A549 (cell line): Measurements from ENCODE around the gene CCL19.

Source experiments
- CHD2 ChIP-seq: fragments of 150-350 bp; IDR thresholded peaks from 2 replicates; pipeline ENCODE4 v1.6.1; 2014; ENCODE audit warnings: low read length; ENCODE audit not compliant: partially characterized antibody
- CHD4 ChIP-seq: fragments of 200-600 bp; sonication (generic); IDR thresholded peaks from 2 replicates; pipeline ENCODE4 v1.6.1; 2016; ENCODE audit warnings: antibody characterized with exemption, mild to moderate bottlenecking, borderline replicate concordance
- EP300 ChIP-seq, 2 experiments: fragments of >200 bp; sonication (Bioruptor Twin); formaldehyde crosslinking; IDR thresholded peaks; 2 replicates in 1 of 2; 3 replicates in 1 of 2; pipeline ENCODE4 v1.6.1; 2016 to 2017
- MAZ ChIP-seq: fragments of 150-350 bp; IDR thresholded peaks from 2 replicates; pipeline ENCODE4 v1.6.1; 2014; ENCODE audit warnings: antibody characterized with exemption, low read depth, low read length, borderline replicate concordance
- POLR2A ChIP-seq: IDR thresholded peaks from 2 replicates; pipeline ENCODE4 v1.6.1; 2012; ENCODE audit warnings: mild to moderate bottlenecking, low read length

GRCh38 chr9:34732478-34732877 lies 41.4 kb upstream of the CCL19 start:
- TF ChIP-seq EP300 (IDR thresholded peaks at IDR 0.05) (no peak), MAZ (no peak), CHD4 (no peak), CHD2 (no peak), POLR2A (no peak)
